Measurements from ENCODE around the gene HES1. TPM values are rescaled to one million over a fixed set of nuclear protein-coding genes. Genes with fewer than 3 reads are reported as not detected.

HES1 gene
- total and polyA plus RNA-seq, 7 donors, result 6.5 to 33.3 (median 10.9) TPM

GRCh38 chr3:194105292-194105691, 30.7 kb upstream of the HES1 start:
- intact Hi-C loops (cut with DNase I), result no loop called here
- H3K36me3 ChIP-seq (ENCODE audit: insufficient read depth in 1 of 2, low read depth in 1 of 2), result no peaks in the 10 kb centered on the region
- no peak for TF ChIP-seq CTCF (IDR thresholded peaks at IDR 0.05)
- ATAC-seq (no peak), DNase-seq (no peak)
- no peaks in the 10 kb centered on the region for H3K27me3 ChIP-seq (ENCODE audit: insufficient read depth in 3 of 3, low read length in 2 of 3)
- H3K27ac ChIP-seq, result no peak overlapping the region
- H3K9me3 ChIP-seq, result no peaks in the 10 kb centered on the region
- WGBS, 3 donors, result 88 to 92% (median 91%) methylated on average over 9 of the region's 9 CpGs
- no peaks in the 10 kb centered on the region for H3K4me1 ChIP-seq
- H3K4me3 ChIP-seq, result no peak overlapping the region

- no peaks in the 10 kb centered on the region for H3K4me1 ChIP-seq
- WGBS, 3 donors, result 98 to 100% (median 100%) methylated on average over 1 of the region's 1 CpG
- TF ChIP-seq CTCF (IDR thresholded peaks at IDR 0.05), result no peak
- no peak for ATAC-seq
- intact Hi-C loops (cut with DNase I), result no loop called here
- no peak overlapping the region for H3K4me3 ChIP-seq
- H3K27ac ChIP-seq, result no peak overlapping the region
- H3K36me3 ChIP-seq (ENCODE audit: insufficient read depth in 1 of 2, low read depth in 1 of 2), result no peaks in the 10 kb centered on the region
- no peak for DNase-seq
- no peaks in the 10 kb centered on the region for H3K9me3 ChIP-seq
- no peaks in the 10 kb centered on the region for H3K27me3 ChIP-seq (ENCODE audit: insufficient read depth in 3 of 3, low read length in 2 of 3)
Measured at GRCh38 chr3:194107107-194107506, 28.8 kb upstream of the HES1 start.

GRCh38 chr3:194109192-194109863, 26.6 kb upstream of the HES1 start:
- Histone ChIP-seq H3K4me3 (no peak overlapping the region), H3K36me3 (ENCODE audit: insufficient read depth in 1 of 2, low read depth in 1 of 2) (no peaks in the 10 kb centered on the region), H3K4me1 (no peaks in the 10 kb centered on the region), H3K9me3 (no peaks in the 10 kb centered on the region), H3K27ac (no peak overlapping the region), H3K27me3 (ENCODE audit: insufficient read depth in 3 of 3, low read length in 2 of 3) (no peaks in the 10 kb centered on the region)
- WGBS, 3 donors, result 94 to 96% (median 95%) methylated on average over 3 of the region's 3 CpGs
- DNase-seq (no peak), ATAC-seq (no peak)
- intact Hi-C loops (cut with DNase I), result no loop called here
- TF ChIP-seq CTCF (IDR thresholded peaks at IDR 0.05), result no peak

- no peaks in the 10 kb centered on the region for H3K36me3 ChIP-seq (ENCODE audit: insufficient read depth in 1 of 2, low read depth in 1 of 2)
- no peak overlapping the region for H3K27ac ChIP-seq
- TF ChIP-seq CTCF (IDR thresholded peaks at IDR 0.05), result no peak
- no peak overlapping the region for H3K4me3 ChIP-seq
- no peaks in the 10 kb centered on the region for H3K4me1 ChIP-seq
- DNase-seq (no peak), ATAC-seq (no peak)
- WGBS, 3 donors, result 89 to 94% (median 93%) methylated on average over 8 of the region's 9 CpGs
- no peaks in the 10 kb centered on the region for H3K27me3 ChIP-seq (ENCODE audit: insufficient read depth in 3 of 3, low read length in 2 of 3)
- intact Hi-C loops (cut with DNase I), result no loop called here
- H3K9me3 ChIP-seq, result no peaks in the 10 kb centered on the region
Measured at GRCh38 chr3:194110483-194110882, 25.5 kb upstream of the HES1 start.

GRCh38 chr3:194111336-194111735, 24.6 kb upstream of the HES1 start:
- TF ChIP-seq CTCF (IDR thresholded peaks at IDR 0.05), result no peak
- Histone ChIP-seq H3K4me1 (no peaks in the 10 kb centered on the region), H3K27ac (no peak overlapping the region), H3K36me3 (ENCODE audit: insufficient read depth in 1 of 2, low read depth in 1 of 2) (no peaks in the 10 kb centered on the region), H3K27me3 (ENCODE audit: insufficient read depth in 3 of 3, low read length in 2 of 3) (no peaks in the 10 kb centered on the region), H3K4me3 (no peak overlapping the region), H3K9me3 (no peaks in the 10 kb centered on the region)
- DNase-seq (no peak), ATAC-seq (no peak)
- WGBS, 3 donors, result 84 to 94% (median 88%) methylated on average over 4 of the region's 4 CpGs
- intact Hi-C loops (cut with DNase I), result no loop called here
